PFSK-1 (cell line): Measurements from ENCODE around the gene CDAN1.

Source experiments
- FOXP2 ChIP-seq: optimal IDR thresholded peaks from 2 replicates; pipeline ENCODE3; 2011; ENCODE audit warnings: borderline replicate concordance, control low read depth, inconsistent platforms; ENCODE audit not compliant: insufficient read depth; ENCODE audit errors: extremely low read length, extremely low read depth
- POLR2AphosphoS5 ChIP-seq: IDR thresholded peaks from 2 replicates; pipeline ENCODE4 v1.6.1; 2012; ENCODE audit warnings: low read depth, mild to moderate bottlenecking, control low read depth, low read length, moderate library complexity
- SIN3A ChIP-seq: IDR thresholded peaks from 2 replicates; pipeline ENCODE4 v1.6.1; 2012; ENCODE audit warnings: mild to moderate bottlenecking, low read length, moderate library complexity, borderline replicate concordance; ENCODE audit not compliant: insufficient read depth
- TAF1 ChIP-seq: IDR thresholded peaks from 2 replicates; pipeline ENCODE4 v1.6.1; 2012; ENCODE audit warnings: low read length, control low read depth, borderline replicate concordance; ENCODE audit not compliant: insufficient read depth
- TF ChIP-seq, protein P1 (sequence below), 2 experiments: IDR thresholded peaks; 2 replicates each; pipeline versions ENCODE4 v1.6.1 to v1.8.0; 2011 to 2012; ENCODE audit warnings: low read depth in 2 of 2, low read length in 2 of 2, control low read depth in 1 of 2, inconsistent platforms in 1 of 2, mild to moderate bottlenecking in 1 of 2, moderate library complexity in 1 of 2; ENCODE audit not compliant: insufficient read depth in 1 of 2

CDAN1 gene

DNA sequence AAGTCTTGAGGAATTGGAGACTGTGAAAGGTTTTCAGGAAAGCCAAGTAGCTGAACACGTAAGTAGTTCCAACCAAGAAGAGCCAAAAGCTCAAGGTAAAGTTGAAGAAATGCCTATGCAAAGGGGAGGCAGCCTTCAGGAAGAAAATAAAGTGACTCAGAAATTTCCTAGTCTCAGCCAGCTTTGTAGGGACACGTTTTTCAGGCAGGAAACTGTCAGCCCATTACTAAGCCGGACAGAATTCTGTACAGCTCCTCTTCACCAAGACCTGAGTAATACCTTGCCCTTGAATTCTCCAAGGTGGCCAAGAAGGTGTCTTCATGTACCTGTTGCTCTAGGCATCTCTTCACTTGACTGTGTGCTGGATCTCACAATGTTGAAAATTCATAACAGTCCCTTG lies 48.6 kb downstream of the CDAN1 start:
- TF ChIP-seq FOXP2, result no peak
- TF ChIP-seq POLR2AphosphoS5, result no peak
- TF ChIP-seq SIN3A, result no peak
- TF ChIP-seq TAF1, result no peak
- TF ChIP-seq, protein P1, sequence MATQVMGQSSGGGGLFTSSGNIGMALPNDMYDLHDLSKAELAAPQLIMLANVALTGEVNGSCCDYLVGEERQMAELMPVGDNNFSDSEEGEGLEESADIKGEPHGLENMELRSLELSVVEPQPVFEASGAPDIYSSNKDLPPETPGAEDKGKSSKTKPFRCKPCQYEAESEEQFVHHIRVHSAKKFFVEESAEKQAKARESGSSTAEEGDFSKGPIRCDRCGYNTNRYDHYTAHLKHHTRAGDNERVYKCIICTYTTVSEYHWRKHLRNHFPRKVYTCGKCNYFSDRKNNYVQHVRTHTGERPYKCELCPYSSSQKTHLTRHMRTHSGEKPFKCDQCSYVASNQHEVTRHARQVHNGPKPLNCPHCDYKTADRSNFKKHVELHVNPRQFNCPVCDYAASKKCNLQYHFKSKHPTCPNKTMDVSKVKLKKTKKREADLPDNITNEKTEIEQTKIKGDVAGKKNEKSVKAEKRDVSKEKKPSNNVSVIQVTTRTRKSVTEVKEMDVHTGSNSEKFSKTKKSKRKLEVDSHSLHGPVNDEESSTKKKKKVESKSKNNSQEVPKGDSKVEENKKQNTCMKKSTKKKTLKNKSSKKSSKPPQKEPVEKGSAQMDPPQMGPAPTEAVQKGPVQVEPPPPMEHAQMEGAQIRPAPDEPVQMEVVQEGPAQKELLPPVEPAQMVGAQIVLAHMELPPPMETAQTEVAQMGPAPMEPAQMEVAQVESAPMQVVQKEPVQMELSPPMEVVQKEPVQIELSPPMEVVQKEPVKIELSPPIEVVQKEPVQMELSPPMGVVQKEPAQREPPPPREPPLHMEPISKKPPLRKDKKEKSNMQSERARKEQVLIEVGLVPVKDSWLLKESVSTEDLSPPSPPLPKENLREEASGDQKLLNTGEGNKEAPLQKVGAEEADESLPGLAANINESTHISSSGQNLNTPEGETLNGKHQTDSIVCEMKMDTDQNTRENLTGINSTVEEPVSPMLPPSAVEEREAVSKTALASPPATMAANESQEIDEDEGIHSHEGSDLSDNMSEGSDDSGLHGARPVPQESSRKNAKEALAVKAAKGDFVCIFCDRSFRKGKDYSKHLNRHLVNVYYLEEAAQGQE (IDR thresholded peaks at IDR 0.05; ENCODE audit: insufficient read depth in 1 of 2, low read depth in 2 of 2, low read length in 2 of 2), result no peak

DNA sequence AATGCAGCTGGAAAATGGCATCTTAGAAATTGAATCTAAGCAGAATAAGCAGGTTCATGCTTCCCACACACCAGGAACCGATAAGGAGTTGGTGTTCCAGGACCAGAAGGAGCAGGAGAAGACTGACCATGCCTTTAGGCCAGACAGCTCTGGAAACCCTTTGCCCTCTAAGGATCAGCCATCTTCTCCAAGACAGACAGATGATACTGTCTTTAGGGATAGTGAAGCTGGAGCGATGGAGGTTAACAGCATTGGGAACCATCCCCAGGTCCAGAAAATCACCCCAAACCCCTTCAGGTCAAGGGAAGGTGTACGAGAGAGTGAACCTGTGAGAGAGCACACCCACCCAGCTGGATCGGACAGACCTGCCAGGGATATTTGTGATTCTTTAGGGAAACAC lies 49.2 kb downstream of the CDAN1 start:
- TF ChIP-seq TAF1 (no peak), FOXP2 (no peak), POLR2AphosphoS5 (no peak), SIN3A (no peak)
- TF ChIP-seq, protein P1 (IDR thresholded peaks at IDR 0.05; ENCODE audit: insufficient read depth in 1 of 2, low read depth in 2 of 2, low read length in 2 of 2), result no peak

DNA sequence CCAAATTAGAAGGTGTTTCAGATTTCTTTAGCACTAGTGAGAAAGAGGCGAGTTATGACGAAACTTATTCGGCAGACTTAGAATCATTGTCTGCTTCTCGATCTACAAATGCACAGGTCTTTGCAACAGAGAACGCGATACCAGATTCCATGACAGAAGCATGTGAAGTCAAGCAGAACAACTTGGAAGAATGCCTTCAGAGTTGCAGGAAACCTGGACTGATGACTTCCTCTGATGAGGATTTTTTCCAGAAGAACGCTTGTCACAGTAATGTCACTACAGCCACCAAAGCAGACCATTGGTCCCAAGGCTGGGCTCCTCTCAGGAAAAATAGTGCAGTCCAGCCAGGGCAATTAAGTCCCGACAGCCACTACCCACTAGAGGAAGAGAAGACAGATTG lies 50.6 kb downstream of the CDAN1 start:
- TF ChIP-seq FOXP2 (no peak), POLR2AphosphoS5 (no peak), TAF1 (no peak), SIN3A (no peak)
- TF ChIP-seq, protein P1 (IDR thresholded peaks at IDR 0.05; ENCODE audit: insufficient read depth in 1 of 2, low read depth in 2 of 2, low read length in 2 of 2), result no peak

DNA sequence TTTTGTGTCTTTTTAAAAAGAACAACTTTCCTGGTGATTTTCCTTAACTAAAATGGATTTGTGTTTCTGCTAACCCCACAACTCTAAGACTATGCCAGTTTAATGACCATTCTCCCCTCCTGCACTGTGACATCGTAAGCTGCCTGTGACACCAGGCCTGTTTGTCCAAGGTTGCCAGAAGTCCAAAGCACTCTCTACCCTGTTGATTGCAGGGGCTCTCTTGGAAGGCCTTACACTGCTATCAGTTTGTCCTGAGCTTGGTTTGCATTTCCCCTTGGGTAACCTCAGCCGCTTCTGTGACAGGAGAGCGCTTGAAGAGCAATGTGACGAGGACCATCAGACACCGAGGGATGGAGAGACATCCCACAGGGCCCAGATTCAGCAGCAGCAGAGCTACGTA lies 55.8 kb downstream of the CDAN1 start:
- TF ChIP-seq SIN3A, result no peak
- TF ChIP-seq, protein P1 (IDR thresholded peaks at IDR 0.05; ENCODE audit: insufficient read depth in 1 of 2, low read depth in 2 of 2, low read length in 2 of 2), result no peak

DNA sequence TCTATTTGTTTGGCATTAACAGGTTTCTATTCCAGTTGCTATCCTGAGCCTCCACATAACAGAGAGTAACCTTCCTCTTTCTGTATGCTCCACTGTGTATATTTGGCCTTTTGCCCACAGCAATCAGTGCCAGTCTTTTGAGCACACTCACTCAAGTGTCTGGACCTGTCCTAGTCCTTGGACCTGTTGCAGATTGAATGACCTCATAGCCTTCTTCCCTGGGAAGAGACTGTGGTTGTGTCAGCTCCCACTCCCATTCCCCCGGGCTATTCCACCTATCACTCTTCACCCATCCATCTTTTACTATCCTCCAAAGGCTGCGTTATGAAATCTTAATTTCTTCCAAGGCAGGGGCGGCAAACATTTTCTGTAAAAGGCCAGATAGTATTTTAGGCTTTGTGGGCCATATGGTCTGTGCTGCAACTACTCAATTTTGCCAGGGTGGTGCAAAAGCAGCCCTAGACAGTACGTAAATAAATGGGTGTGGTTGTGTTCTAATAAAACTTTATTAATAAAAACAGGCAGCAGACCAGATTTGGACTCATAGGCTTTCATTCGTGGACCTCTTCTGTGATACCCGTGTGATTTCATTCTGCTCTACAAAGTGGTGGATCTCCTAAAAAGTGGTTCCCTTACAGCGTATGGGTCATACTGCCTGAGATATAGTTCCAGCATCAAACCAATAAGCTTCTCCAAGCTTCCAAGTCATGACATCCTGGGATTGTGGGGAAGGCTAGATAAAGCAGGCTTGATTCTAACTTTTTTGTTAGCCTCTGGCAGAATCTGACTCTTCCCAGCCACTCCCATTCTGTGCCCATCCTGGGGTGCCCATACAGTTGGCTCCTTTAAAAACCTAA lies 57.4 kb downstream of the CDAN1 start:
- TF ChIP-seq, protein P1 (IDR thresholded peaks at IDR 0.05; ENCODE audit: insufficient read depth in 1 of 2, low read depth in 2 of 2, low read length in 2 of 2), result no peak
- TF ChIP-seq FOXP2 (no peak), TAF1 (no peak), POLR2AphosphoS5 (no peak), SIN3A (no peak)
